ENCODE measurements around the gene DRG1.
"Not testable (repeated sequence)": the region's sequence is repeated elsewhere in the genome, so short reads cannot be mapped to it uniquely, and the experiment has no call there.

The DRG1 gene

DNA sequence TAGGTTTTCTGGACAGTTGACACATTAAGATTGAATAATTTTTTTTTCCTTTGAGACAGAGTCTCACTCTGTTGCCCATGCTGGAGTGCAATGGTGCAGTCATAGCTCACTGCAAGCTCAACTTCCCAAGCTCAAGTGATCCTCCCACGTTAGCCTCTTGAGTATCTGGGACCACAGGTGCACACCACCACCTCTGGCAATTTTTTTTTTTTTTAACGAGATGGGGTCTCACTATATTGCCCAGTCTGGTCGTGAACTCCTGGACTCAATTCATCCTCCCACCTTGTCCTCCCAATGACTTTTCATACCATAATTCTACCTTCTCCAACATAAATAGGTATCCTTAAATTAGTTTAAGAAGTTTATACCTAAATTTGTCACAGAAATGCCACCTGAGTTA is 81.7 kb downstream of the DRG1 start:
- H3K9me3 ChIP-seq (ENCODE audit: insufficient read depth, low read length), result no peaks in the 10 kb centered on the region
- no peak overlapping the region for H3K4me2 ChIP-seq (ENCODE audit: low read length)
- H3K9ac ChIP-seq (ENCODE audit: low read length), result no peak overlapping the region
- H3K4me1 ChIP-seq (ENCODE audit: low read length), result peaks cover 22% of the 10 kb centered on the region
- no peak for TF ChIP-seq EZH2phosphoT487 (IDR thresholded peaks at IDR 0.05; ENCODE audit: low read depth)
- TF ChIP-seq, protein P1, sequence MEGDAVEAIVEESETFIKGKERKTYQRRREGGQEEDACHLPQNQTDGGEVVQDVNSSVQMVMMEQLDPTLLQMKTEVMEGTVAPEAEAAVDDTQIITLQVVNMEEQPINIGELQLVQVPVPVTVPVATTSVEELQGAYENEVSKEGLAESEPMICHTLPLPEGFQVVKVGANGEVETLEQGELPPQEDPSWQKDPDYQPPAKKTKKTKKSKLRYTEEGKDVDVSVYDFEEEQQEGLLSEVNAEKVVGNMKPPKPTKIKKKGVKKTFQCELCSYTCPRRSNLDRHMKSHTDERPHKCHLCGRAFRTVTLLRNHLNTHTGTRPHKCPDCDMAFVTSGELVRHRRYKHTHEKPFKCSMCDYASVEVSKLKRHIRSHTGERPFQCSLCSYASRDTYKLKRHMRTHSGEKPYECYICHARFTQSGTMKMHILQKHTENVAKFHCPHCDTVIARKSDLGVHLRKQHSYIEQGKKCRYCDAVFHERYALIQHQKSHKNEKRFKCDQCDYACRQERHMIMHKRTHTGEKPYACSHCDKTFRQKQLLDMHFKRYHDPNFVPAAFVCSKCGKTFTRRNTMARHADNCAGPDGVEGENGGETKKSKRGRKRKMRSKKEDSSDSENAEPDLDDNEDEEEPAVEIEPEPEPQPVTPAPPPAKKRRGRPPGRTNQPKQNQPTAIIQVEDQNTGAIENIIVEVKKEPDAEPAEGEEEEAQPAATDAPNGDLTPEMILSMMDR (IDR thresholded peaks at IDR 0.05; ENCODE audit: low read depth, low read length), result no peak
- no peak overlapping the region for H2AFZ ChIP-seq (ENCODE audit: low read depth, low read length)
- peaks cover 67% of the 10 kb centered on the region for H3K36me3 ChIP-seq (replicated peaks; ENCODE audit: low read depth, low read length)
- peaks cover 94% of the 10 kb centered on the region for H3K79me2 ChIP-seq (ENCODE audit: low read length)
- no peak overlapping the region for H3K27ac ChIP-seq (ENCODE audit: low read length)
- no peaks in the 10 kb centered on the region for H3K27me3 ChIP-seq (ENCODE audit: low read depth, low read length)
- no peak overlapping the region for H3K4me3 ChIP-seq (ENCODE audit: low read length)
- peaks cover 29% of the 10 kb centered on the region for H4K20me1 ChIP-seq (ENCODE audit: insufficient read depth, low read length)

DNA sequence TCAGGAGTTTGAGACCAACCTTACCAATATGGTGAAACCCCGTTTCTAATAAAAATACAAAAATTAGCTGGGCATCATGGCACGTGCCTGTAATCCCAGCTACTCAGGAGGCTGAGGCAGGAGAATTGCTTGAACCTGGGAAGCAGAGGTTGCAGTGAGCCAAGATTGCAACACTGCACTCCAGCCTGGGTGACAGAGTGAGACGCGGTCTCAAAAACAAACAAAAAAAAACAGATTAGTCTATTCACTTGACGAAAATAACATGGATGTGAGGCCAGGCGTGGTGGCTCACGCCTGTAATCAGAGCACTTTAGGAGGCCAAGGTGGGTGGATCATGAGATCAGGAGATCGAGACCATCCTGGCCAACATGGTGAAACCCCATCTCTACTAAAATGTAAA is 83.1 kb downstream of the DRG1 start:
- not testable (repeated sequence) for H3K27ac ChIP-seq (ENCODE audit: low read length); H3K9ac ChIP-seq (ENCODE audit: low read length); H3K4me3 ChIP-seq (ENCODE audit: low read length); H2AFZ ChIP-seq (ENCODE audit: low read depth, low read length); H3K9me3 ChIP-seq (ENCODE audit: insufficient read depth, low read length); H3K27me3 ChIP-seq (ENCODE audit: low read depth, low read length); H3K4me2 ChIP-seq (ENCODE audit: low read length); H3K4me1 ChIP-seq (ENCODE audit: low read length)
- H3K79me2 ChIP-seq (ENCODE audit: low read length), result peaks cover 94% of the 10 kb centered on the region
- H4K20me1 ChIP-seq (ENCODE audit: insufficient read depth, low read length), result peaks cover 19% of the 10 kb centered on the region
- peaks cover 67% of the 10 kb centered on the region for H3K36me3 ChIP-seq (replicated peaks; ENCODE audit: low read depth, low read length)
